ENCODE data around the gene FBXL3.

- TF ChIP-seq, protein P1, sequence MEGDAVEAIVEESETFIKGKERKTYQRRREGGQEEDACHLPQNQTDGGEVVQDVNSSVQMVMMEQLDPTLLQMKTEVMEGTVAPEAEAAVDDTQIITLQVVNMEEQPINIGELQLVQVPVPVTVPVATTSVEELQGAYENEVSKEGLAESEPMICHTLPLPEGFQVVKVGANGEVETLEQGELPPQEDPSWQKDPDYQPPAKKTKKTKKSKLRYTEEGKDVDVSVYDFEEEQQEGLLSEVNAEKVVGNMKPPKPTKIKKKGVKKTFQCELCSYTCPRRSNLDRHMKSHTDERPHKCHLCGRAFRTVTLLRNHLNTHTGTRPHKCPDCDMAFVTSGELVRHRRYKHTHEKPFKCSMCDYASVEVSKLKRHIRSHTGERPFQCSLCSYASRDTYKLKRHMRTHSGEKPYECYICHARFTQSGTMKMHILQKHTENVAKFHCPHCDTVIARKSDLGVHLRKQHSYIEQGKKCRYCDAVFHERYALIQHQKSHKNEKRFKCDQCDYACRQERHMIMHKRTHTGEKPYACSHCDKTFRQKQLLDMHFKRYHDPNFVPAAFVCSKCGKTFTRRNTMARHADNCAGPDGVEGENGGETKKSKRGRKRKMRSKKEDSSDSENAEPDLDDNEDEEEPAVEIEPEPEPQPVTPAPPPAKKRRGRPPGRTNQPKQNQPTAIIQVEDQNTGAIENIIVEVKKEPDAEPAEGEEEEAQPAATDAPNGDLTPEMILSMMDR (IDR thresholded peaks at IDR 0.05) = no peak
- no peak for TF ChIP-seq POLR2A (IDR thresholded peaks at IDR 0.05)
Measured at GRCh38 chr13:77034881-77035280, 7.9 kb upstream of the FBXL3 start.

Measured in right lobe of liver (tissue), 4 donors.